A673 (cell line): ENCODE data around the gene IGSF21. TPM values are rescaled to one million over a fixed set of nuclear protein-coding genes. Genes with fewer than 3 reads are reported as not detected.
"Not testable (repeated sequence)": the region's sequence is repeated elsewhere in the genome, so short reads cannot be mapped to it uniquely, and the experiment has no call there.

Source experiments
- BruUV-seq: library from RNA; stranded (reverse); fragments of 400-500 nt; replicated peaks from 2 replicates; lab custom pipeline; 2021; lab: Mats Ljungman, UMichigan
- CTCF ChIA-PET: fragments of 300-600 bp; sonication (Branson Sonifier 250); formaldehyde crosslinking; loops from one replicate; lab custom pipeline; 2022; ENCODE audit warnings: antibody characterized with exemption; lab: Charles Lee
- POLR2A ChIA-PET: fragments of 300-600 bp; sonication (Branson Sonifier 250); formaldehyde crosslinking; loops from one replicate; lab custom pipeline; 2022; ENCODE audit warnings: antibody characterized with exemption; ENCODE audit not compliant: low non-redundant PET; lab: Charles Lee
- DNase-seq: peaks from one replicate; pipeline ENCODE4 v3.0.0-alpha.2; 2015; ENCODE audit warnings: low spot score
- H3K27ac ChIP-seq: fragments of 200-600 bp; sonication (generic); 2 replicates; pipeline ENCODE4 v1.5.1; 2016; ENCODE audit warnings: mixed run types, low read depth, mild to moderate bottlenecking, mixed read lengths, antibody characterized with exemption, low read length; ENCODE audit not compliant: poor library complexity, severe bottlenecking
- H3K27me3 ChIP-seq: fragments of 200-600 bp; sonication (generic); replicated peaks from 2 replicates; pipeline ENCODE4 v1.6.1; 2017; ENCODE audit warnings: mixed run types, low read depth, mild to moderate bottlenecking, mixed read lengths, antibody characterized with exemption, low read length; ENCODE audit not compliant: insufficient read depth, poor library complexity
- H3K36me3 ChIP-seq: fragments of 200-600 bp; sonication (generic); 2 replicates; pipeline ENCODE4 v1.6.1; 2016; ENCODE audit warnings: mixed run types, mild to moderate bottlenecking, mixed read lengths, antibody characterized with exemption, low read length; ENCODE audit not compliant: insufficient read depth, poor library complexity, severe bottlenecking
- H3K4me1 ChIP-seq: fragments of 200-600 bp; sonication (generic); 2 replicates; pipeline ENCODE4 v1.6.1; 2017; ENCODE audit warnings: mixed run types, mild to moderate bottlenecking, mixed read lengths, antibody characterized with exemption, low read length; ENCODE audit not compliant: insufficient read depth, poor library complexity, severe bottlenecking
- H3K4me3 ChIP-seq: fragments of 200-600 bp; sonication (generic); 2 replicates; pipeline ENCODE4 v1.5.1; 2016; ENCODE audit warnings: low read depth, mixed run types, mild to moderate bottlenecking, mixed read lengths, low read length; ENCODE audit not compliant: poor library complexity, severe bottlenecking
- H3K9me3 ChIP-seq: fragments of 200-600 bp; sonication (generic); 2 replicates; pipeline ENCODE4 v1.6.1; 2016; ENCODE audit warnings: mixed run types, low read depth, mild to moderate bottlenecking, mixed read lengths, antibody characterized with exemption, low read length; ENCODE audit not compliant: poor library complexity, severe bottlenecking
- CTCF ChIP-seq: fragments of 300-800, 200-600 bp; sonication (generic); conservative IDR thresholded peaks from 2 replicates; pipeline ENCODE4 v1.5.1; 2017; ENCODE audit warnings: low read depth, mild to moderate bottlenecking, antibody characterized with exemption, low read length, moderate library complexity, mixed read lengths
- EZH2 ChIP-seq: fragments of 200-600 bp; sonication (generic); IDR thresholded peaks from 2 replicates; pipeline ENCODE4 v1.6.1; 2017; ENCODE audit warnings: borderline replicate concordance, low read depth, mild to moderate bottlenecking, mixed read lengths, antibody characterized with exemption, low read length; ENCODE audit not compliant: poor library complexity, severe bottlenecking
- intact Hi-C: fragments of 100-400 bp; cut with micrococcal nuclease; formaldehyde crosslinking; loops from one replicate; pipeline ENCODE4 v1.10.0; 2022; ENCODE audit not compliant: unreplicated experiment
- total RNA-seq: library from RNA; stranded (reverse); gene quantifications from 2 replicates; pipeline ENCODE4 v1.2.3, GENCODE V29; 2021

IGSF21 gene
- total RNA-seq, 1 experiment from 2014 or later, result 3.2 TPM

- no peak for TF ChIP-seq CTCF
- no peak for TF ChIP-seq EZH2
- BruUV-seq, result no TSS peak
- POLR2A ChIA-PET, result no interaction called here
Observed at GRCh38 chr1:18414872-18415447, 307.4 kb downstream of the IGSF21 start.

GRCh38 chr1:18415448-18416027 lies 307.9 kb downstream of the IGSF21 start:
- CTCF ChIA-PET, result no interaction called here
- POLR2A ChIA-PET, result no interaction called here

More at GRCh38 chr1:18414872-18415447, 307.4 kb downstream of the IGSF21 start:
- Histone ChIP-seq H3K27me3 (no peaks in the 10 kb centered on the region), H3K27ac (no peak overlapping the region), H3K36me3 (no peaks in the 10 kb centered on the region), H3K9me3 (peaks cover 9% of the 10 kb centered on the region), H3K4me3 (no peak overlapping the region), H3K4me1 (no peaks in the 10 kb centered on the region)
- intact Hi-C loops, result no loop called here
- CTCF ChIA-PET, result no interaction called here
- no peak for DNase-seq

GRCh38 chr1:18416126-18416525 lies 308.5 kb downstream of the IGSF21 start:
- H3K27me3 ChIP-seq, H3K4me1 ChIP-seq, H3K36me3 ChIP-seq, H3K4me3 ChIP-seq, BruUV-seq, POLR2A ChIA-PET, H3K9me3 ChIP-seq, CTCF ChIA-PET, DNase-seq, intact Hi-C loops, H3K27ac ChIP-seq: not testable (repeated sequence)

More at GRCh38 chr1:18415448-18416027, 307.9 kb downstream of the IGSF21 start:
- H3K27ac ChIP-seq, result no peak overlapping the region
- no peak overlapping the region for H3K4me3 ChIP-seq
- intact Hi-C loops, result no loop called here
- BruUV-seq, result no TSS peak
- no peaks in the 10 kb centered on the region for H3K4me1 ChIP-seq
- no peaks in the 10 kb centered on the region for H3K36me3 ChIP-seq
- H3K27me3 ChIP-seq, result no peaks in the 10 kb centered on the region
- DNase-seq, result no peak
- TF ChIP-seq EZH2, result no peak
- TF ChIP-seq CTCF, result no peak
- peaks cover 9% of the 10 kb centered on the region for H3K9me3 ChIP-seq
